GM21360 (cell line): ENCODE measurements around the gene MAP7.

Source experiments
- ATAC-seq: cut with Tn5 transposase; IDR thresholded peaks from one replicate; pipeline ENCODE4 v1.9.1; 2021; ENCODE audit warnings: mild to moderate bottlenecking, moderate library complexity; ENCODE audit not compliant: unreplicated experiment

The MAP7 gene

DNA sequence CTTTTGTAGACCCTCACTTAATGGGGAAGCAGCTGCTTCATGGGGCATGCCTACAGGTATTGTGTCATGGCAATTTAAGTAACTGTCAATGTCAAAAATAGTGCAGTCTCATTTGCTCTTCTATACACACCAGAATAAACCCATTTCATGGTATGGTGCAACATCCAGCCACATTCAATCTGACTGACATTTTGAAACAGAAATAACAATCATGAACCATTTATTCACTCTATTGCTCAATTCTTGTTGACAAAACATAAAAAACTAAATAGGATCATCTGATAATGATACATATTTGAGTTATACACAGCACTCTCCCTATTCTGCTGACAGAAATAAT lies 122.9 kb downstream of the MAP7 start:
- ATAC-seq, result no peak

DNA sequence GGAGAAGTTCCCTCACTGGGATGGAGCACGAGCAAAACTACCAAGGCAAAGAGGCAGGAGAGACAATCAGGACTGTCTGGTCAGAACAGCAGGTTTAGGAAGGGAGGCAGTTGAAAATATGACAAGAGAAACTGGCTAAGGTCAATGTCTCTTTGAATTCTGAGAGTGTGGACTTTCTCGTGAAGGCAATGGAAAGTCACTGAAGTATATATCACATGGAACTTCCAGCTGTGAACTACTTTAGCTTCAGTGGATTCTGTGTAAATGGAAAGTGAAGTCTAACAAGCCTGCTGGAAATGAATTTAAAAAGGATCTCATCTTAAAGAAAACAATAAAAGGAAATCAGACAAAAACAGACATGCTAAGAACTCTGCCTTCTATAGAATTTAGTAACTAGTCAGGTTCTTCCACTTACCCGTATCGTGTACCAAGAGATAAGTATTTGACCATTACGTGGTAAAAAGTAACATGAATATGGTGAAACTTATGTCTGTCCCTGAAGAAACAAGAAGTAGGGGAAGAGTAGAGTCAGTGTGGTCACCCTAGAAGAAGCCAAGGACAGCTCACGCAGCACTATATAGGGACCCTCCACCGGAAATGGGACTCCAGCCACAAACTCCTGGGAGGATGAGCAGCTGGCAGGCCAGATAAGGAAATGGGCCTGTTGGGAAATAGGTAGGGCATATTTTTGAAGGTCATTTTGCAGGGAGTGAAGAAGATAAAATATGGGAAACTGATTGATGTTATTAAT lies 123.4 kb downstream of the MAP7 start:
- ATAC-seq, result no peak

DNA sequence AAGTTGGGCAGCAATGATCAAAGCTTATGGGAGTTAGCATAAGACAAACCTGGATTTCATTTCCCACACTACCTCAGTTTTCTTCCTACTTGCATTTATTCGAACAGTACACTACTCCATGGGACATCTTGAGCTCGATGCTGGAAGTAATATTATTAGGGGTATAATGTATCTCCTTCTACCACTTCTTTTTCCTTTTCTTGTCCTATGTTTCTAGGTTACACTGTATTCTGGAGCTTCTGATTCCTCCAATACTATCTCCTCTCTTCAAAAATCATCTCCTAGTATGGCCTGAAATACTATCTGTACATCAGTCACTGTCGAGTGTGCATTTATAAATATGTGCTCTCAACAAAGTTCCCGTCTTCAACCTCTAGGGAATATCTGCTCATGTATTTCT lies 124.4 kb downstream of the MAP7 start:
- ATAC-seq, result no peak

DNA sequence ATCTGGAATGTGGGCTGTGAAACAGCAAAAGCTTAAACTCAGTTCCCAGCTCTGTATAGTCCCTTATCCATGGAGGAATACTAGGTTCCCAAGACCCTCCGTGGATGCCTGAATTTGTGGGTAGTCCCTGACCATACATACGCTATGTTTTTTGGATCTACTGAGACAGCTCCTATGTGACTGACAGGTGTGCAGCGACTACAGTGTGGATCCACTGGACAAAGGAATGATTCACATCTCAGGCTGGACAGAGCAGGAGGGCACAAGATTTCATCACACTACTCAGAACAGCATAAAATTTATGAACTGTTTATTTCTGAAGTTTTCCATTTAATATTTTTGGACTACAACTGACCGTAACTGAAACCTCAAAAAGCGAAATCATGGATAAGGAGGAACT lies 125.3 kb downstream of the MAP7 start:
- no peak for ATAC-seq

DNA sequence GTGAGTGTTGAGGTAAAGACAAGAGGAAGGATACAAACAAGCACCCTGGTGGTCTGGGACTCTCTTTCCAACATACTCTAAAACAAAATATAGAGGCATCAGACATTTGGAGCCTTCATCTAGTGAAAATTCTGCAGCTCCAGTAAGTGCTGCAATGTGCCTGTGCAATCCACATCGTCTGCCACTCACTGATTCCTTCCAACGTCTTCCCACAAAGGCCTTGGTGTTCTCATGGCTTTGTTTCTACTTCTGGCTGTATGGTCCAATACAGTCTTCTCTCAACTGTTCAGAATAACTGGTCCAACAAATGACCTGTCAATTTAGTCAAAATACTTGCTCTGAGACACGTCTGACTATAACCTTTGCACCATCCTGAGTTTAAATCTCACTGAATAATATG lies 125.8 kb downstream of the MAP7 start:
- no peak for ATAC-seq

DNA sequence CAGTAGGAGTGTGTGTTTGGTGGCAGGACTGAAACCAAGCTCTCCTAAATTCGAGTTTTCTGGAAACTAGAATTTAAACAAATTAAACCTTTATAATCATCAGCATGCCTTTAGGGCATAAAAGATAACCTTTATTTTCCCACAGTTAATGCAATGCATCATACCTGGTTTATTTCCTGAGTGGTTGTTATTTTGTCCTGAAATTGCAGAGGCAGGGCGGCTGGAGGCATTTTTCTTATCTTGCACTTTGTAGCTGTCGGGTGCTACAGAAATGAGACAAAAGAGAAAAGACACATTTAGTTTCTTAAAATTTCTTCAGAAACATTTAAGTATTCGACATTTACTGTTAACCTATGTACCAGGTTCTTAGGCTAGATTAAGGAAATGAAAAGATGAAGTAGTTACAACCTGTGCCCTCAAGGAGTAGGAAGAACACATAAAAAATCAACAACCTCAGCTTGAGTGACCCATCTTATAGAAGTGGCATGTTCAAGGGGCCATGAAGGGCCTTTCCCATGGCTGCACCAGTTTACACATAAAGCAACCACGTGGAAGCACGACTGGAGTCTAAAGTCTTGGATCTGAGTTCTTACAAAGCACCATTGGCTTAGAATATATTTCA lies 128.6 kb downstream of the MAP7 start:
- ATAC-seq, result no peak

DNA sequence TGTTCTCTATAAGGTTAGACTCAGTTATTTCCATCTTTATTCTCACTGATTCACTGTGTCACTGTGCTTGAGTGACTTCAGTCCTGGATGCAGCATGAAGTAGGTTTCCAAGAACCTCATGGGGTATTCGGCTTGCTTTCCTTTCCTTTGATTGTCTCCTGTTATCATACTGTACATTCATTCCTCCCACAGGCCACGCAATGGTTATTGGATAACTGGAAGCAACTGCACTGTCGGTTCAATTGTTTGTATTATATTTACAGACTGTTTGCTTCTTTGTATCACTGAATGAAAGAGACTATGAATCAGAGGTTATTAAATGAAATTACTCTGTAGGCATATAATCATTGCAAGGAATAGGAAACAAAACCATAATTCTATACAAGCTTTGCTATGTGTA lies 129.4 kb downstream of the MAP7 start:
- no peak for ATAC-seq

DNA sequence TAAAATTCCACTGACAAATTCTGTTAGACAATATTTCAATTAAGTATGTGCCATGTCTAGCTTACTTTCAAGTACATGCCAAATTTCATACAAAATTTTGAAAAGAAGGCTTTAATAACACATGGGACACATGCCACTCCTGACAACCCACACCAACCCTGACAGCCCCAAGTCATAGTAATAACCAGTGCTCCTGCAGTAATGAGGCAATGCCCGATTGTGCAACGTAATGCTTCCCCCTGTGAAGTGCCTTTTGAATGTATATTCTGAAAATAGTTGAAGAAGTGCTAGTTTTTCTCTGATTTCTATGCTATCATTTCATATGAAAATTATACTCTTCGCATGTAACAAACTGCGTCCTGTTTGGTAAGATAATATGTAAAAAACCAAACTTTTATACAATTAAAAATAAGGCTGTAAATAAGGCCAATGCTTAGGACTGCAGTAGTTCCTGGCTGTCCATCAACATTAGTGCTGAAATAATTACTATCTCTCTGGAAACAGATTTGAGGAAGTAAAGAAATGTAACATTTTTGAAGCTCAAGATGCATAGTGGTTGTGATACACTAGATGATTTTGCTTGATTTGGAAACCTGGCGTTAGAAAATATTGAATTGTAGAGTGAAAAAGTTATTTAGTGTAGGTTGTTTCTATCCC lies 134.7 kb downstream of the MAP7 start:
- no peak for ATAC-seq

DNA sequence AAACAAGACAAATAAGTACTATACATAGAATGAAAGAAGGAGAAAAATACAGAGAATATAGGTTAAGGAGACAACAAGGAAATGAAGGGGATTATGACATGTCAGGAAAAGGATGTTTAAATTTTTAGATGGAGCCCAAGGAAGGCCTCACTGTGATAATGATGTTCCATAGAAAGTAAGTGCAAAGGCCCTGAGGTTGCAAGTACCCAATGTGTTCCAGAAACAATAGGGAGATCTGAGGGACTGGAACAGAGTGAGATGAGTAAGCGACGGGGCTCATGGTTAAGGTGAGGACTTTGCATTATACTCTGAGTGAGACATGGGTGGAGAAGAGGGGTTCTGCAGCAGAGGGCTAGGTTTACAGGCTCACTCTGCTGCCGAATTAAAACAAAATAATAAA lies 137.8 kb downstream of the MAP7 start:
- no peak for ATAC-seq

DNA sequence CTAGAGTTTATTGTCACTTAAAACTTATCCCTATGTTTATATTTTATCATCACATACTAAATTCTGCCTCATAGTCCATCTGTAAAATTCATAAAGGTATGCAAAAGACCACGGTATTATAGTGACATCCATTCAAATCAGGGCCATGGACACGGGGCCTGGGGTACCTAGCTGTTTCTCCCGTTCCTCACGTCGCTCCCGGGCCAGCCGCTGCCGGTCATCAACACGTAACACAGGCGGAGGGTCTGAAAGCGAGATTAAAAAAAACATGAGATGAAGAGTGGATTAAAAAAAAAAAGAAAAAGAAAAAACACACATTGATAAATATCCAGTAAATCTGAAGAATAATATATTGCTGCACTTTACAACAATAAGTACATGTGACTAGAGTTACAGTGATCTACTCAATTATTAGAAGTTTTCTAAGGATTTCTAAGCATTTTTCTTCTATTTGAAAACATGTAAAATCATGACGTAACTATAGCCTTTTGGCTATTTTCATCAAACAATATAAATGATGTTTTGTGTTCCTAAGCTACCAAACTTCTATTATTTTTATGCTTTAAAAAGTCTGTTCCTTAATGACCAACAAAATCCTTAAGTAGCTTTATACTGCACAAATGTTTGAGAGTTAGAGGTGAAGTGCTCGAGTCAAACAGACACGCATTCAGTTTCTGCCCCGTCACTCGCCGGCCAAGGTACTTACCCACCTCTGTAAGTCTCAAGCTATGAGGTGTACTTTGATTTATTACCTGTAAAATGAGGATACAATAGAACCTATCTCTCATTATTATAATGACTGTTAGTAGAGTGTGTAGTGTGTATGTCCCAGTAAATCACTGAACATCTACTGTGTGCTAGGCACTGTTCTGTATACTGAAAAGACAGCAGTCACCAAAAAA lies 138.5 kb downstream of the MAP7 start:
- ATAC-seq, result no peak

DNA sequence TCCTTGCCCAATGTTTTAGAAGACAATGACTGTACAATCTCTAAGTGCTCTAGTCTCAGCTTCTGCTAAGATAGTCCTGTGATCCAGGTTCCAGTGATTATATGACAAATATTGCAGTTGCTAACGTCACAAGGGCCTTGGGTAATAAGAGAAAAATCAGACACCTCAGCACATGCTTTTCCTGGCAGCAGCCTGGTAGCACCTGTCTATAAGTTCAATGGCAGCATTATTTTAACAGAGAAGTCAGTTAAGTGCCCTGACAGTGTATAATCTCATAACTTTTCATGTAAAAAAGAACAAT lies 139.2 kb downstream of the MAP7 start:
- ATAC-seq, result no peak

DNA sequence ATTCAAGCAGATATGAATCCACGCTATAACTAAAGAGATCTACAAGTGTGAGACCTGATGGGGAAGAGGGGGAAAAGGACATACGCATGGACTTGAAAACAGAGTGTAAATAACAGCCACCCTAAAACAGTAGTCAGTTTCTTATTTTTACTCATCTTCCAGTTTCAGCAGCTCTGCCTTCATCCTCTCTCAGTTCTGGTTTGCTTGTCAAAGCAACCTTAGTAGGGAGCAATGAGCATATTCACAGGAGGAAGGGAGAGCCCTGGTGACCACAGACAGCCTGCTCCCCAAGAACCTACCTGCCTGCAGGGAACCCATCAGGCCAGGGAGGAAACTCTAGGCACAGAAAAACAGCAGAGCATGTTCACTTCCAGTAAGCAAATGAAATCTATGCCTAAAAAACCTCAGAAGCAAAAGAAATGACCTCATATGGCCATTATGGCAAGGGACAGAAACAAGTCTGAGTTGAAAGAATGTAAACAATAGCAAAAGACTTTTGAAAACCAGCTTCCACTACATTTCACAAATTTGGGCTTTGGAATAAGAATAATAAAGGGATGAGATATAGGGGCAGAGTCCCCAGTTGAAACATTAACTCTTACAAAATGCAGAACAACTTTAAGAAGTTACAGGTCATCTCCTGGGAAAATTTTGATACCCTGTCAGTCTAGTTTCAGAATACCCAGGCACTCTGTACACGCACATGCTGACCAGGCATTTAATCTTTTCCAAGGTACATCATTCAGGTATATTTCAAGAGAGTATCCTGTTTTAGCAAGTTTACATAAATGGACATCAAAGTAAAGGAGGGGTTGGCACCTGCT lies 139.8 kb downstream of the MAP7 start:
- ATAC-seq, result peak; percentile 90

DNA sequence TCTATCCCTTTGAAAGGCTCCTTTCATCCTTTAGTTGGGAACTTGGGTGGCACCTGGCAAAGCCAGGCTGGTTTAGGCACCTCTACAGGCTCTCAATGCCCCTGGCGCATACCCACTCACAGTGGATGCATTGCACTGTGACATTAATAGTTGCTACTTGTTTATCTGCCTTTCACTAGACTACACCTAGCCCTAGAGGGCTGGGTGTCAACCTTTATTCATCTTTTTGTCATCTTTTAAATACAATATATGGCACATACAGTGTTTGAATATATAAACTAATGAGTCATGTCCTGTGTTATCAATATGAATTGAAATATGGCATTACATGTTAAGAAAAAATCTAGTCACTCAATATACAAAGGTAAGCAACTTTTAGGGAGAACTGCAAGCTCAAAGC lies 140.6 kb downstream of the MAP7 start:
- no peak for ATAC-seq

DNA sequence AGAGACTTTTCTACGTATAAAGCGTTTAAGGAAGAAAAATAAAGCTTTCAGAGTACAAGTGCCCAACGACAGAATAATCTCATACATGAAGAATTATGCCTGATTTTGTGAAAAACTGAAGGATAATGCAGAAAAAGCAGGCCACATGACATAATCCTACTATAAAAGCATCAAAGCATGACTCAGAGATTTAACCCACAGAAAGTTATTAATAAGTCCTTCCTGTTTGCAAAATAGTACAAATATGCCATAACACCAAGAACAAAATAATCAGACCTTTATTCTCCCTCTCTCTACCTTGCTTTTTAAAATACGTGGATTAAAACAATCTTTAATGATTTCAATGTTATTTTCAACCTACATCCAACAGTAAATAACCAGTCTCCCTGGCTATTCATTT lies 142.0 kb downstream of the MAP7 start:
- ATAC-seq, result no peak

DNA sequence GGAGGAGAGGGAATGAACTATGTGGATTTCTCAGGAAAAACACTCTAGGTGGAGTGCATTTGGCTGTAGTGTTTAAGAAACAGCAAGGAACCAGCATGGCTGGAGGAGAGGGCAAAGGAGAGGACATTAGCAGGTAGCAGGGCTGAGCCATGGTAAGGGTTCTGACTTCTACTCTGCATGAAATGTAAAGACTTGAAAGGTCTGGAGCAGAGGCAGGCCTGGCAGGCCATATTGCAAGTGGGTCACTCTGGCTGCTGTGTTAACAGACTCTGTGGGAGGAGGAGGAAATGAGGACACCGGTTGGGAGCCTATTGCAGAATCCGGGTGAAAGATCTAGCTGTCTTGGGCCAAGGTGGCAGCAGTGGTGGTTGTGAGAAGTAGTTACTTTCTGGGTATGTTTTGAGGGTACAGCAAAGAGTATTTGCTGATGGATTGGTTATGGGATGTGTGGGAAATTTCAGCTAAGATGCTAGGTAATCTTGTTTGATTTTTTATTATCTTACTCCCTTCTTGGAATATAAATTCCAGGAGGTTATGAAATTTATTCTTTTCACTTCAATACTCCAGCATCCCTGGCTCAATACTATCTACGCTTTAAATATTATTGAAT lies 144.7 kb downstream of the MAP7 start:
- no peak for ATAC-seq

DNA sequence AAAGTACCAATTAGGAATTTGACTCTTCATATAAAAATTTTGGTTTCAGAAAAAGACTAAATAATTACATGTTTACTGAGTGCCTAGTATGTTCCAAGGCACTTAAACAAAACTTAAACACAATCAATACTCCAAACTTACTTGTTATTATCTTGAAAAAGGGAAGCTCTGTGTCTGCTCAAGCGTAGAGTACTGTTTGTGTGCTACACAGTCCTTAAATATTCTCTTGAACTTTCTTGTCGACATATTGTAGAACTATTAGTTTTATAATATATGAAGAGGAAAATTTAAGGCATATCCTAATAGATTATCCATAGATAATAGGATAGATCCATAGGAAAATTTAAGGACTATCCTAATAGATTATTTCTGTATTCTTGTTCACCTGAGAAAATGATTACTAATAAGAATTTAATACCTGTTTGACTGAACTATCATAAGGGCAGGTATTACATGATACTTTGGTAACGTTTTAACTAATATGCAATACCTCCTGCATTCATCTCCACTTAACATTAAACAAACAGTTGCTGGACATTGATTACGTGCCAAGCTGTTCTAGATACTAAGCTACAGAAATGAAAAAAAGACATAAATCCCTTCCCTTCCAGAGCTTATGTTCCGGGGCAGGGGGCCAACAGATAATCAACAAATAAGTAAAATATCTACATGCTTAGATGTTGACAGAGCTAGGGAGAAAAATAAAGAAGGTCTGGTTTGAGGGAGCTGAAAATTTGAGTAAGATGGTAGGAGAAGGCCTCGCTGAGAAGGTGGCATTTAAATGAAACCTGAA lies 145.4 kb downstream of the MAP7 start:
- no peak for ATAC-seq

DNA sequence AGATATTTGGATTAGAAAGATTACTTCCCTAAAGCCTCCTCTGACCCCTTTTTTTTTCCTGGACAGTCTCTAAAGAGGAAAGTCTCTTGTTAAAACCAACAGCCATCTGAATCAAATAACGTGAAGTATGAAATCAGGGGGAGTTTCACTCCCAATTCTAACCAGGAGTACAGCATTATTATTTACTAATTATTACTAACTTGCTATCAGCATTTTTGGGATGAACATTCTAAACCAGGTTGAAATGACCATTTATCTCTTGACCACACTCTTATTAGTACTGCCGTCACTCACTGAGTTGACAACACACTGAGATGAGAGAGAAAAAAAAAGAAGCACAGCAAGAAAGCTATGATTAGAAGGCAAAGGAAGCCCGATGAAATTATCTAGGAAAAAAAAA lies 146.2 kb downstream of the MAP7 start:
- ATAC-seq, result no peak

DNA sequence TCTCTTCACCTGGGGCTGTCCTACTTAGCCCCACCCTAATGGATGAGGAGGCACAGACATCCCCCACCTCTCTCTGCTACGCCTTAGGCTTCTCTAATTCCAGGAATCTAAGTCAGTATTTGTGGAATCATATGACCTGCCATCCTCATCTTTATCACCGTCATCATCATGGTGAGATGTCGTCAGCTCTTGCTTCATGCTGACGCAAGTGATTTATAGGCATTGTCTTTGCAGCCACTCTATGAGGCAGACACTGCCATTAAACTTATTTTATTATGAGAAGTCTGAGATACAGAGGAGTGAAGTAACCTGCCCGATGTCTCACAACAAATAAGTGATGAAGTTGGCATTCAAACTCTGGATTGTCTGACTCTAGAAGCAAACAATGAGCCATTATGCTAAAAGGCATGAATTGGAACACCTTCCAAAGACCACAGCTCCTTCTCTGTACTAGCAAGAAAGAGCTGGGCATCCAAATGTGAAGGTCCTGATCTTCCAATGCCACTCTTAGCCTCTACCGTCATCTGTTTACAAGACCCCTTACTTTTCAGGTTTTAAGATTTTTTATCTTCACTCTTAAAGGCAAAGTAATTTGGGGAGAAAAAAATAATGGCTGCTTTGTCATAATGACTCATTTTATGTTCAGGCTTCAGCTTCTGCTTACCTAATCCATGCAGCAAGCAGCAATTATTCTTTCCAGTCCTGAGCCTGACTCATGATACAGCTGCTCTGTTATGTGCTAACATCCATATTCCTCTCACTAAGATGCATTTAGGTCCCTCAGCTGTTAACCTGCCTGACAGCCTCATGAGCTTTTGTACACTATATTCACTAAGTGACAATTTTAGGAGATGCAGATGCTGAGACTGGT lies 146.9 kb downstream of the MAP7 start:
- no peak for ATAC-seq

DNA sequence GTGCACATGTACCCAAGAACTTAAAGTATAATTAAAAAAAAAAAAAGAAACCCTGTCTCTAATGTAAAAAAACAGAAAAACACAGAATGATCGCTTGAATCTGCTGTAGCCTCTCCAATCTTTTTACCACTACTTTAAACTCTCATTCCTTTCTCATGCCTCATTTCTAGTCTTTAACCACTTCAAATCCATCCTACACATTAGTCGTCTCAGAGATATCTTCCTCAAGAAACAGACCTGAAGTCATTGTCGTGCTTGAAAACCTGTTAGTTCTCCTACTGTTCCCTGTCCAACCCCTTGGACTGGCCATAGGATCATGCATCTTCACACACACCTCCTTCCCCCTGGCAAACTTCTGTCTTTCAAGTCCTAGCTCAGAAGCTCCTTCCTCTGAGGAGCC lies 148.5 kb downstream of the MAP7 start:
- ATAC-seq, result no peak
